NAMALWA (cell line): ENCODE data around the gene JUP.

Experiments used
- DNase-seq: peaks from one replicate; pipeline ENCODE4 v3.0.0-alpha.2; 2015; ENCODE audit warnings: low spot score

JUP gene

GRCh38 chr17:41723801-41724475, 62.6 kb downstream of the JUP start:
- no peak for DNase-seq

- no peak for DNase-seq
Observed at GRCh38 chr17:41722231-41722630, 64.3 kb downstream of the JUP start.

GRCh38 chr17:41718287-41718645, 68.2 kb downstream of the JUP start:
- no peak for DNase-seq

- DNase-seq, result no peak
Observed at GRCh38 chr17:41717408-41718286, 68.9 kb downstream of the JUP start.

- no peak for DNase-seq
Observed at GRCh38 chr17:41711669-41712400, 74.7 kb downstream of the JUP start, which contains the start of gene GAST. GAST (plus strand) TSS chr17:41712331; CDS start chr17:41715437, 3,106 bp downstream.

- no peak for DNase-seq
Observed at GRCh38 chr17:41710472-41711090, 75.9 kb downstream of the JUP start.

- no peak for DNase-seq
Observed at GRCh38 chr17:41707803-41708669, 78.5 kb downstream of the JUP start.

GRCh38 chr17:41705271-41705991, 81.1 kb downstream of the JUP start:
- no peak for DNase-seq
